ENCODE measurements around the gene EPHB3.
A peak's percentile ranks its signal among the peaks of the same experiment; 100 is the strongest.

Gene EPHB3

DNA sequence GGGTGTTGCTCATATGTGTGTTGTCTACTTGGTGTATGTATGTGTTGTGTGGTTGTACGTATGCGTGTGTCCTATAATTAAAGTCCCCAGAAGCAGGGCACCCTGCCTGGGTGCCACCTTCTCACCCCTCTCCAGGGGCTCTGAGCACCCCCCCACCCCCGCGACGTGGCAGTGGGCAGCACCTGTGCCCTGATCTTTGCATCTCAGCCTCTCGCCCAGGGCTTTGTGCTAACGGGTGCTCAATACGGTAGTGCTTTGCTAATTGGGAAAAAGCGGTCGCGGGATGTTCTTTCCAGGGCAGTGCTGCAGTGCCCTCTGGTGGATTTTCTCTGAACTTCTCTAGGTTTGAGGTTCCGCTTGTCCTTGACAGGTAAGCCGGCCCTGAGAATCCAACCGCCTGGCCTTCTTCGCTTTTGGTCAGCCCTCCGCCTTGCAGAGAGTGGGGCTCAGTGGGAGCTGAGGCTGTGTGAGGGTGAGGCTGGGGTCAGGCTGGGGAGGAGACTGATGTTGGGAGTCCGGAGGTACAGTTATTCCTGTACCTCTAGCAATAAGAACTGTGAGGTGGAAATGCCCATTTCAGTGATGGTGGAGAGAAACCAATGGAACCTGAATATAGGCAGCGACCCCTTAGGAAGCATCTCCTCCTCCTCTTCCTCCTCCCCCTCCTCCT is 17.6 kb upstream of the EPHB3 start:
- peak; percentile 82 for DNase-seq (ENCODE audit: low read depth)

- DNase-seq (ENCODE audit: low read depth): no peak
These were observed 17.1 kb upstream of the EPHB3 start for GRCh38 chr3:184544513-184544861.

DNA sequence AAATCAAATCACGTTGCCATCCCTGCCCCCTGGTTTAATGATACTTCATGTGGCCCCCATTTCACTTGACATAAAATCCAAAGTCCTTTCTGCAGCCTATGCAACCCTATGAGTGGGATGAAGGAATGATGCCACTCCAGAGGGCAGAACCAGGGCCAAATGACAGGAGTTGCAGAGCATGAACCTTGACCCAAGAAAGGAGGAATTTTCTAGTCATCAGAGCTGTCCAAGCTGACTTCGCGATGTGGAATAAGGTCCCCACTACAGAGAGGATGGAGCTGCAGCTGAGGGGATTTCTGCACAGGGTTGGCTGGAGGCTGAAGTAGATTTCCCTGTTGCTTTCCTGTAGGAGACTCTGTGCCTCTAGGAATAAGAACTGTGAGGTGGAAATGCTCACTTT is 15.8 kb upstream of the EPHB3 start:
- DNase-seq (ENCODE audit: low read depth): no peak

- DNase-seq (ENCODE audit: low read depth): no peak
These were observed 15.3 kb upstream of the EPHB3 start for GRCh38 chr3:184546252-184546651.

DNA sequence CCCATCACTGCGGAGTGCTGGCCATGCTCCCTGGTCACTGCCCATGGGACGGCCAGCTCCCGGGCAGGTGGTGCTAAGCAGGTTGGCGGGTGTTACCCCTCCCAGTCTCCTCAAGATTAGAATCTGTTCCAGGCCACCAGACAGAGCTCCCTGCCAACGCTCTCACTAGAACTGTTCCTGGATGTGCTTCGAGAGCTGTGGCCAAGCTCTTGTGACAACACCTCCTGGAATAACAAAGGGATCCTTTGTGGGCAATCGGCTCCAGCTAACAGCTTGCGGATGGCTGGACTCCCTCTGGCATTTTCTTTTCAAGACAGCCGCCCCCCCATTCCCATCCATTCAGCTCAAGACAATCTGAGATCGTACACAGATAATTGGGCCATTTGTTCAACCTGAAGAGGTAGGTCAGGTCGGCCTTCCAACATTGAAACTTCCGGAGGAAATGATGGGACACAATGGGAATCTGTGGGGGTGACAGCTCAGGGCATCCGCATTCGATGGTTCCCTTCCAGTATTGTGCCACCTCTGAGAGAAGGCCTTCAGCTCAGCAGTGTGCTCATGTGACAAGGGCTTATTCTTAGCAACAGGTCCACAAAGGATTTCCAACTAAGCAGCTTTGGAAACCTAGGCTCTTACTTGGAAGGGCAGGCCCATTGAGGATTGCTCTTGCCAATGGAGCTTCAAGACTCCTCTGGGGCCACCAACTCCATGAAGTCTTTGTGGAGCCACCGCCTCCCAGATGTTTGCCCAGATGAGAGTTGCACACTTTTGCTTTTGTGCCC is 11.6 kb upstream of the EPHB3 start:
- DNase-seq (ENCODE audit: low read depth): no peak

- DNase-seq (ENCODE audit: low read depth): no peak
These were observed 10.5 kb upstream of the EPHB3 start for GRCh38 chr3:184551103-184551502.

DNA sequence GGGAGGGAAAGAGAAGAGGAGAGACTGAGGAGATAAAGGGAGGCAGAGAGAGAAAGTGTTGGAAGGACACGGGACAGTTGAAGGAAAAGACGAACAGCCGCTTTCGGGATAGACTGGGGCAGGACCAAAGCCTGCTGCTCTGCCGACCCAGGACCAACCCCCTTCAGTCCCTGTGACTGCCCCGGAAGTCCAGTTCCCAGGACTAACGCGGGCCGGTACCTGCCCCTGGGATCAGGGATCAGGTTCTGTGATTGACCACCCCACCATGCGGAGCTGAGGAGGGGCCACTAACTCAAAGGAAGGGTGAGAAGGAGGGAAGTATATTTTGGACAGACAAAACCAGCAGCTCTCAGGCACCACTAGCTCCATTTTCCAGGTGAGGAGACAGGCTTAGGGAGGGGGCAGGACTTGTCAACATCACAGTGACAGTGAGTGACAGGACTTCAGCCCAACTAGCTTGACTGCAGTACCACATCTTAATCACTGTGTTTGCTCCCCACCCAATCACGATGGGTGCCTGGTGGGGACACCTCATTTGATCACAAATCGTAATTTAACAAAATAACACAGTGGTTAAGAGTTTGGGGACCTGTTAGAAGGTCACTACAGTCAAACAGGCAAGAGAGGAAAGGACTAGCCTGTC is 9.8 kb upstream of the EPHB3 start:
- DNase-seq (ENCODE audit: low read depth): no peak

- no peak for DNase-seq (ENCODE audit: low read depth)
These were observed 9.3 kb upstream of the EPHB3 start for GRCh38 chr3:184552296-184552695.

DNA sequence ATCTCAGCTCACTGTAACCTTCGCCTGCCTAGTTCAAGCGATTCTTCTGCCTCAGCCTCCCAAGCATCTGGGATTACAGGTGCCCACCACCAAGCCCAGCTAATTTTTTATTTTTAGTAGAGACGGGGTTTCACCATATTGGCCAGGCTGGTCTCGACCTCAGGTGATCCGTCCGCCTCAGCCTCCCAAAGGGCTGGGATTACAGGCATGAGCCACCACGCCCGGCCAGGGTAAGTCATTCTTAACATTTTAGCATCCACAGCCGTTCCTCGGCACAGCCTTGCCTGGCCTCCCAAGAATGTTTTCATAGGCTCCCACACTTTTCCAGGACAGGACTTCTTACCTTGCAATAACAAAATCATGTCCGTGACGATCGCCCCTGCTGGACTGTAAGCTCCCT is 8.7 kb upstream of the EPHB3 start:
- no peak for DNase-seq (ENCODE audit: low read depth)

GRCh38 chr3:184553385-184553784 is 8.2 kb upstream of the EPHB3 start:
- DNase-seq (ENCODE audit: low read depth): no peak

DNA sequence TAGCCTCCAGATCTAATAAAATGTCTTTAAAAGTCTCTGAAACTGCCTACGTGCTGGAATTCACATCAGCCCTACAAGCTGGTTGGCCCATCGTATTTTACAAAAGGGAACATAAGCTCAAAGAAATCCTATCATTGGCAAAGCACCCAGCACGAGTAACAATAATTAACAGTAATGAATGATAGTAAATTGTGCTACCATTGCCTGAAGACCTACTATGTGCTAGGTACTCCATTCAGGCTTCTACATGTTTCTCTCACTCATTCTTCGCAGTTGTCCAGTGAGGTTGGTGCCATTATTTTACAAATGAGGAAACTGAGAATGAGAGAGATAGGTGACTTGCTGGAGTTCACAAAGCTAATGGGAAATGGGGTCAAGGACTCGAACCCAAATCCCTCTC is 7.1 kb upstream of the EPHB3 start:
- no peak for DNase-seq (ENCODE audit: low read depth)

- no peak for DNase-seq (ENCODE audit: low read depth)
These were observed 4.8 kb upstream of the EPHB3 start for GRCh38 chr3:184556582-184557347.

GRCh38 chr3:184557348-184557950 is 4.1 kb upstream of the EPHB3 start:
- no peak for DNase-seq (ENCODE audit: low read depth)

DNA sequence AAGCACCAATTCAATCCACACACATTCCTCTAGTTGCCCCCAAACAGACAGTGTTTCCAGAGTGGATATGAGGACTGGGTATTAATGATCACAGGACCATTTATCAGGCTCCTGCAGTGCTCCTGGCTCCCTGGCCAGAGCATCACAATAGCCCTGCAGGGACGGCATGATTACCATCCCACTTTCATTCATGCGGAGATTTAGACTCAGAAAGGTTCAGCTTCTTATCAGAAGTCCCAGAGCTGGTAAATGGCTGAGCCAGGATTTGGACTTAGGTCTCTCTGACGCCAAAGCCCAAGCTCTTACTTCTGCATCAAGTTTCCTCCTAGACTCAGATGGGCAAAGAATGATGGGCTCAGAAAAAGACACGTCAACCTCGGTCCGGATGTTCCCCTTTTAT is 2.9 kb upstream of the EPHB3 start:
- no peak for DNase-seq (ENCODE audit: low read depth)

GRCh38 chr3:184559336-184559735 is 2.2 kb upstream of the EPHB3 start:
- DNase-seq (ENCODE audit: low read depth): no peak

GRCh38 chr3:184560531-184560930 is 1.1 kb upstream of the EPHB3 start:
- DNase-seq (ENCODE audit: low read depth): no peak

DNA sequence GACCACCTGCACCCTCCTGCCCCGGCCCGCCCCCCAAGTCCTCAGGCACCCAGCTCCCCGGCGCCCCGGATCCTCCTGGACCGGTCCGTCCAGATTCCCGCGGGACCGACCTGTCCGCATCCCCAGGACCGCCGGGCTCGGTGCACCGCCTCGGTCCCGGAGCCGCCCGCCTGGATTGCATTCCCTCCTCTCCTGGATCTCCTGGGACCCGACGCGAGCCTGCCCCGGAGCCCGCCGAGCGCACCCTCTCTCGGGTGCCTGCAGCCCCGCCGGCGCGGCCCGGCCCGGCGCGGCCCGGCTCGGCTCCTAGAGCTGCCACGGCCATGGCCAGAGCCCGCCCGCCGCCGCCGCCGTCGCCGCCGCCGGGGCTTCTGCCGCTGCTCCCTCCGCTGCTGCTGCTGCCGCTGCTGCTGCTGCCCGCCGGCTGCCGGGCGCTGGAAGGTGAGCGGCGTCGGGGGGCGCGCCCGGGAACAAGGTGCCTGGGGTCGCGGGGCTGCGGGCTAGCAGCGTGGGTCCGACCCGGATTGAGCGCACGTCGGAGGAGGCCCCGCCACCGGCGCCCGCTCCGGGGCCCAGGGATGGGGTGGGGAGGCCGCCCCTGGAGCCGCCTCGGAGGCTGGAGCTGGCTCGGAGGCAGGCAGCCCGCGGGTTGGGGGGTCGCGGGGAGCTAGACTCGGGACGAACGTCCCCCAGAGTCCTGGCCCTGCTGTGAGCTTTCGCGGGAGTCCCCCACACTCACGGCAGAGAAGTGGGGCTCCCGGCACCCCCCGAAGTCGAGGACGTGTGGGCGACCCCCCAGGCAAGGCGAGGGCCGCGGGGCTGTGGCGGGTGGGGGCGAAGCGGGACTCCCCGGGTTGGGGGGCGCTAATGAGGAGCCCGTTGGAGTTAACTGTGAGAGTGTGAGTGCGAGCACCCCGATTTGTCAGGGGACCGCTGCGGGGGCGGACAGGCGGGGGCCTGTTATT is 610 bp downstream of the EPHB3 start:
- DNase-seq (ENCODE audit: low read depth): peak; percentile 44

- peak; percentile 39 for DNase-seq (ENCODE audit: low read depth)
These were observed 1.4 kb downstream of the EPHB3 start for GRCh38 chr3:184562878-184563560.

DNA sequence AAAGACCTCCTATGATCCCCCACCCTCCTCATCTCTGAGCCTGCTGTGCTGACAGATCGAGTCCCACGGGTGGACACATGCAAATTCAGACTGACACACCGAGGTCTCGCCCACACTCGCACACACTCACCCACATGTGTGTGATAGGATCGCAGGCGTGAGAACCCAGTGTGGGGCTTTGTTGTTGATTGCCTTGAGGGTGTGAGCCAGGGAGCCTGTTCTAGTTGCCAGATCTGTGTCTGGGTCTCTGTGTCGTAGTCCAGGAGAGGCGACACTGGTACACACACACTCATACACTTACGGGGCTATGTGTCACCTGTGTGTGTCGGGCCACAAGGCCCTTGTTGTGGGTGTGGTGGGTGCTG is 2.0 kb downstream of the EPHB3 start:
- no peak for DNase-seq (ENCODE audit: low read depth)

DNA sequence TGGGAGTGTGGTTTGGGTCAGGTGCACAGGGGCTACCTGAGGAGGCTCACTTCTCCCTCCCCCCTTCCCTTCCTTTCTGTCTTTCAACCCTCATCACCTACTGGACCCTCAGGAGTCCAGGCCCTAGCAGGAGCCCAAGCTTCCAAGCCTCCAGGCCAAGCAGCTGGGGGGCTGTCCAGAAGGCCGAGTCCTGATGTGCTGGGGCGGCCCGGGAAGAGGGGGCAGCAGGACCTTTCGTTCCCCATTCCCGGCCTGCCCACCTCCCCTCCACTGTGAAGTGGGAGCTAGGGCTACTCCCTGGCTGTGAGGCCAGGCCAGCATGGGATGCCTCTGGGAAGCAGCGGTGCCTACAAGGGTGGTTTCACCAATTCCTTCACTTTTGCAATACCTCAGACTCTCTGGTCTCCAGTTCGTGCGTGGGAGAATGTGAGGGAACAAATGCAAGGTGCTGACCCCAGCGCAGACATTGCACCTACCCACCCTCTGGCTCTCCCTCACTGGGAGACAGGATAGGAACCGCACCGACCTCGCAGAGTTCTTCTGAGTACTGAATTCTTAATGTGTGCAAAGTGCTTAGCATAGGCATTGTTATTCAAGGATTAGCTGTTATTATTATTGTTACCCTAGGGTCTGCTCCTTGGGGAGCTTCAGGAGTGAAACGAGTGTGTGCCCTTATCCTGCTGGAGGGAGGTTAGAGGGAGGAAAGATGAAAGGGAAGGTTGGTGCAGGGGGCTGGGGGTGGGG is 2.5 kb downstream of the EPHB3 start:
- no peak for DNase-seq (ENCODE audit: low read depth)

All from EH (cell line).